ENCODE measurements around the gene HES4.

The HES4 gene

GRCh38 chr1:966135-966703 is 33.7 kb downstream of the HES4 start, which contains the start of gene PLEKHN1:
TSS of gene PLEKHN1 (plus strand) at chr1:966482. CDS start at chr1:966532, 50 bp downstream.
- Histone ChIP-seq H3K36me3 (ENCODE audit: insufficient read depth, low read length) (no peaks in the 10 kb centered on the region; the same call in 1 of the 2 replicates), H3K9me3 (ENCODE audit: low read length) (no peaks in the 10 kb centered on the region), H3K4me1 (ENCODE audit: insufficient read depth, low read length, severe bottlenecking) (peaks cover 20% of the 10 kb centered on the region), H3F3A (ENCODE audit: insufficient read depth, low read length) (no peaks in the 10 kb centered on the region), H3K9ac (ENCODE audit: low read length) (peak within 1 kb of the TSS; percentile 33; the same call in 1 of the 2 replicates), H3K4me2 (ENCODE audit: low read length) (peak within 1 kb of the TSS; percentile 76), H3K79me2 (ENCODE audit: insufficient read depth, low read length) (no peaks in the 10 kb centered on the region), H3K27ac (ENCODE audit: low read depth, low read length, poor library complexity, severe bottlenecking) (no peak within 1 kb of the TSS), H4K20me1 (ENCODE audit: insufficient read depth, low read length) (no peaks in the 10 kb centered on the region), H3K4me3 (ENCODE audit: low read depth, low read length, poor library complexity, severe bottlenecking) (peak within 1 kb of the TSS; percentile 57), H3K9me2 (ENCODE audit: low read depth, low read length) (no peaks in the 10 kb centered on the region), H2AFZ (ENCODE audit: low read length) (no peak within 1 kb of the TSS), H3K27me3 (ENCODE audit: insufficient read depth, low read length) (no peaks in the 10 kb centered on the region; the same call in 1 of the 2 replicates)
- TF ChIP-seq EZH2 (IDR thresholded peaks at IDR 0.05; ENCODE audit: borderline replicate concordance, low read length) (no peak), CTCF (IDR thresholded peaks at IDR 0.05; ENCODE audit: low read length) (no peak)

- H3K36me3 ChIP-seq (ENCODE audit: insufficient read depth, low read length) = no peaks in the 10 kb centered on the region; the same call in 1 of the 2 replicates
- no peak overlapping the region for H2AFZ ChIP-seq (ENCODE audit: low read length)
- H3K79me2 ChIP-seq (ENCODE audit: insufficient read depth, low read length) = no peaks in the 10 kb centered on the region
- H3K27ac ChIP-seq (ENCODE audit: low read depth, low read length, poor library complexity, severe bottlenecking) = no peak overlapping the region
- H3K9ac ChIP-seq (ENCODE audit: low read length) = no peak overlapping the region
- no peaks in the 10 kb centered on the region for H4K20me1 ChIP-seq (ENCODE audit: insufficient read depth, low read length)
- H3F3A ChIP-seq (ENCODE audit: insufficient read depth, low read length) = no peaks in the 10 kb centered on the region
- no peaks in the 10 kb centered on the region for H3K9me3 ChIP-seq (ENCODE audit: low read length)
- no peaks in the 10 kb centered on the region for H3K9me2 ChIP-seq (ENCODE audit: low read depth, low read length)
- no peak overlapping the region for H3K4me3 ChIP-seq (ENCODE audit: low read depth, low read length, poor library complexity, severe bottlenecking)
- no peaks in the 10 kb centered on the region; the same call in 1 of the 2 replicates for H3K27me3 ChIP-seq (ENCODE audit: insufficient read depth, low read length)
- peaks cover 22% of the 10 kb centered on the region for H3K4me1 ChIP-seq (ENCODE audit: insufficient read depth, low read length, severe bottlenecking)
- TF ChIP-seq EZH2 (IDR thresholded peaks at IDR 0.05; ENCODE audit: borderline replicate concordance, low read length) (no peak), CTCF (IDR thresholded peaks at IDR 0.05; ENCODE audit: low read length) (no peak)
- H3K4me2 ChIP-seq (ENCODE audit: low read length) = no peak overlapping the region
Measured at GRCh38 chr1:965526-966134, 34.3 kb downstream of the HES4 start.

GRCh38 chr1:964691-965525 is 35.0 kb downstream of the HES4 start:
- Histone ChIP-seq H3K27ac (ENCODE audit: low read depth, low read length, poor library complexity, severe bottlenecking) (no peak overlapping the region), H3K9me3 (ENCODE audit: low read length) (no peaks in the 10 kb centered on the region), H3F3A (ENCODE audit: insufficient read depth, low read length) (no peaks in the 10 kb centered on the region), H3K4me2 (ENCODE audit: low read length) (no peak overlapping the region), H4K20me1 (ENCODE audit: insufficient read depth, low read length) (no peaks in the 10 kb centered on the region), H2AFZ (ENCODE audit: low read length) (no peak overlapping the region), H3K36me3 (ENCODE audit: insufficient read depth, low read length) (no peaks in the 10 kb centered on the region; the same call in 1 of the 2 replicates), H3K4me1 (ENCODE audit: insufficient read depth, low read length, severe bottlenecking) (peaks cover 26% of the 10 kb centered on the region), H3K9ac (ENCODE audit: low read length) (no peak overlapping the region), H3K27me3 (ENCODE audit: insufficient read depth, low read length) (no peaks in the 10 kb centered on the region; the same call in 1 of the 2 replicates), H3K9me2 (ENCODE audit: low read depth, low read length) (no peaks in the 10 kb centered on the region), H3K79me2 (ENCODE audit: insufficient read depth, low read length) (no peaks in the 10 kb centered on the region), H3K4me3 (ENCODE audit: low read depth, low read length, poor library complexity, severe bottlenecking) (no peak overlapping the region)
- no peak for TF ChIP-seq EZH2 (IDR thresholded peaks at IDR 0.05; ENCODE audit: borderline replicate concordance, low read length)
- TF ChIP-seq CTCF (IDR thresholded peaks at IDR 0.05; ENCODE audit: low read length) = no peak

Measured in OCI-LY1 (cell line).